WTC11 (cell line): ENCODE results near the gene C20orf141. TPM values are rescaled to one million over a fixed set of nuclear protein-coding genes. Genes with fewer than 3 reads are reported as not detected.
A peak's percentile ranks its signal among the peaks of the same experiment; 100 is the strongest.

Experiments
- ATAC-seq: fragments of 200-7000 bp; cut with Tn5 transposase; 2 replicates; pipeline ENCODE4 v1.10.0; 2021; ENCODE audit warnings: mild to moderate bottlenecking, moderate library complexity
- CTCF ChIA-PET: fragments of 300-600 bp; sonication (Branson Sonifier 250); formaldehyde crosslinking; loops from one replicate; lab custom pipeline; 2021; ENCODE audit warnings: antibody characterized with exemption; lab: Charles Lee
- POLR2A ChIA-PET: fragments of 350-600 bp; sonication (Branson Sonifier 250); formaldehyde crosslinking; loops from one replicate; lab custom pipeline; 2021; ENCODE audit warnings: antibody characterized with exemption; lab: Charles Lee
- DNase-seq: peaks from one replicate; pipeline ENCODE4 v3.0.0; 2021; ENCODE audit warnings: low spot score
- H3K27ac Mint-ChIP-seq: 2 replicates; pipeline ENCODE4 v1.8.0; 2021; ENCODE audit warnings: mixed read lengths
- H3K27me3 Mint-ChIP-seq: 2 replicates; pipeline ENCODE4 v1.8.0; 2021; ENCODE audit warnings: low read depth, mild to moderate bottlenecking, moderate library complexity, mixed read lengths
- H3K36me3 Mint-ChIP-seq: 2 replicates; pipeline ENCODE4 v1.8.0; 2021; ENCODE audit warnings: mixed read lengths
- H3K4me1 Mint-ChIP-seq: 2 replicates; pipeline ENCODE4 v1.8.0; 2022; ENCODE audit warnings: mixed read lengths
- H3K4me3 Mint-ChIP-seq: 2 replicates; pipeline ENCODE4 v1.8.0; 2021; ENCODE audit warnings: mild to moderate bottlenecking, moderate library complexity, mixed read lengths
- H3K9me3 Mint-ChIP-seq: 2 replicates; pipeline ENCODE4 v1.8.0; 2021; ENCODE audit warnings: mixed read lengths
- ESRRA ChIP-seq: sonication (generic); formaldehyde crosslinking; IDR thresholded peaks from 2 replicates; pipeline ENCODE4 v1.8.1; 2022; ENCODE audit warnings: mild to moderate bottlenecking, missing genetic modification reagents, borderline replicate concordance
- ETV6 ChIP-seq: sonication (generic); formaldehyde crosslinking; IDR thresholded peaks from 2 replicates; pipeline ENCODE4 v1.8.1; 2022; ENCODE audit warnings: mild to moderate bottlenecking, missing genetic modification reagents
- FOXJ3 ChIP-seq: sonication (generic); formaldehyde crosslinking; IDR thresholded peaks from 2 replicates; pipeline ENCODE4 v1.9.0; 2021; ENCODE audit warnings: missing genetic modification reagents, mild to moderate bottlenecking, borderline replicate concordance
- IRF2 ChIP-seq: sonication (generic); formaldehyde crosslinking; IDR thresholded peaks from 2 replicates; pipeline ENCODE4 v1.8.0; 2022; ENCODE audit warnings: low read depth, missing genetic modification reagents, borderline replicate concordance
- JAZF1 ChIP-seq: fragments of 250-450 bp; sonication (Bioruptor Pico); IDR thresholded peaks from 2 replicates; pipeline ENCODE4 v1.9.0; 2021; ENCODE audit warnings: moderate library complexity, mild to moderate bottlenecking, inconsistent platforms
- MAX ChIP-seq: sonication (generic); formaldehyde crosslinking; IDR thresholded peaks from 2 replicates; pipeline ENCODE4 v1.8.0; 2022; ENCODE audit warnings: mild to moderate bottlenecking, missing genetic modification reagents
- NFE2L1 ChIP-seq: sonication (generic); formaldehyde crosslinking; IDR thresholded peaks from 2 replicates; pipeline ENCODE4 v1.8.1; 2023; ENCODE audit warnings: missing genetic modification reagents
- NR3C1 ChIP-seq: sonication (generic); formaldehyde crosslinking; conservative IDR thresholded peaks from 2 replicates; pipeline ENCODE4 v1.8.1; 2023; ENCODE audit warnings: low read depth, mild to moderate bottlenecking, missing genetic modification reagents
- PRDM15 ChIP-seq: sonication (generic); formaldehyde crosslinking; IDR thresholded peaks from 2 replicates; pipeline ENCODE4 v1.8.0; 2022; ENCODE audit warnings: missing genetic modification reagents
- RELA ChIP-seq: sonication (generic); formaldehyde crosslinking; IDR thresholded peaks from 2 replicates; pipeline ENCODE4 v1.8.1; 2022; ENCODE audit warnings: missing genetic modification reagents, mild to moderate bottlenecking, borderline replicate concordance
- TP53 ChIP-seq: sonication (generic); formaldehyde crosslinking; IDR thresholded peaks from 2 replicates; pipeline ENCODE4 v1.8.1; 2023; ENCODE audit warnings: mild to moderate bottlenecking, missing genetic modification reagents
- ZBTB43 ChIP-seq: sonication (generic); formaldehyde crosslinking; IDR thresholded peaks from 2 replicates; pipeline ENCODE4 v1.8.1; 2023; ENCODE audit warnings: mild to moderate bottlenecking, missing genetic modification reagents
- ZNF219 ChIP-seq: sonication (generic); formaldehyde crosslinking; IDR thresholded peaks from 2 replicates; pipeline ENCODE4 v1.8.0; 2023; ENCODE audit warnings: missing genetic modification reagents, mild to moderate bottlenecking, borderline replicate concordance
- total RNA-seq: library from RNA; stranded (reverse); gene quantifications from 3 replicates; pipeline ENCODE4 v1.2.3, GENCODE V29; 2021
- TF ChIP-seq, protein P1 (sequence below): sonication (generic); formaldehyde crosslinking; IDR thresholded peaks from 2 replicates; pipeline ENCODE4 v1.8.0; 2023; ENCODE audit warnings: missing genetic modification reagents
- TF ChIP-seq, protein P2 (sequence below): fragments of 200-600 bp; IDR thresholded peaks from 2 replicates; pipeline ENCODE4 v1.8.0; 2022; ENCODE audit warnings: antibody characterized with exemption
- TF ChIP-seq, protein P3 (sequence below): sonication (generic); formaldehyde crosslinking; IDR thresholded peaks from 2 replicates; pipeline ENCODE4 v1.8.0; 2022; ENCODE audit warnings: mild to moderate bottlenecking, missing genetic modification reagents
- TF ChIP-seq, protein P4 (sequence below): fragments of 250-450 bp; sonication (Bioruptor Pico); conservative IDR thresholded peaks from 2 replicates; pipeline ENCODE4 v1.9.0; 2021; ENCODE audit warnings: mild to moderate bottlenecking

The C20orf141 gene
- total RNA-seq, 1 experiment from 2014 or later: not detected

- peak overlapping the region; percentile 65 for H3K4me3 Mint-ChIP-seq
- H3K27me3 Mint-ChIP-seq: peaks cover 56% of the 10 kb centered on the region
- no peaks in the 10 kb centered on the region for H3K36me3 Mint-ChIP-seq
- no peaks in the 10 kb centered on the region for H3K9me3 Mint-ChIP-seq
- DNase-seq: peak; percentile 51
- CTCF ChIA-PET: interaction anchor here (0.7 to 2.6 kb wide), 8 partner anchors 20 to 133 kb away, joined by 3 to 11 read pairs (median 4); partner anchors contain the start of gene CPXM1
- H3K4me1 Mint-ChIP-seq: peaks cover 15% of the 10 kb centered on the region
- POLR2A ChIA-PET: interaction anchor here (1.5 kb wide), 1 partner anchor 12 kb away, joined by 3 read pairs; no protein-coding TSS in a partner anchor
- TF ChIP-seq, protein P1, sequence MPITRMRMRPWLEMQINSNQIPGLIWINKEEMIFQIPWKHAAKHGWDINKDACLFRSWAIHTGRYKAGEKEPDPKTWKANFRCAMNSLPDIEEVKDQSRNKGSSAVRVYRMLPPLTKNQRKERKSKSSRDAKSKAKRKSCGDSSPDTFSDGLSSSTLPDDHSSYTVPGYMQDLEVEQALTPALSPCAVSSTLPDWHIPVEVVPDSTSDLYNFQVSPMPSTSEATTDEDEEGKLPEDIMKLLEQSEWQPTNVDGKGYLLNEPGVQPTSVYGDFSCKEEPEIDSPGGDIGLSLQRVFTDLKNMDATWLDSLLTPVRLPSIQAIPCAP: no peak
- no peak for TF ChIP-seq RELA (CRISPR knock-in tag)
- peak; percentile 62 for TF ChIP-seq MAX
- no peak for TF ChIP-seq ETV6 (CRISPR knock-in tag)
- TF ChIP-seq PRDM15 (CRISPR knock-in tag): peak; percentile 85
- 0 out of 2 replicates have a peak, but pooled peaks have one; percentile 23 for TF ChIP-seq TP53
- TF ChIP-seq ZBTB43 (CRISPR knock-in tag): no peak
- TF ChIP-seq, protein P2, sequence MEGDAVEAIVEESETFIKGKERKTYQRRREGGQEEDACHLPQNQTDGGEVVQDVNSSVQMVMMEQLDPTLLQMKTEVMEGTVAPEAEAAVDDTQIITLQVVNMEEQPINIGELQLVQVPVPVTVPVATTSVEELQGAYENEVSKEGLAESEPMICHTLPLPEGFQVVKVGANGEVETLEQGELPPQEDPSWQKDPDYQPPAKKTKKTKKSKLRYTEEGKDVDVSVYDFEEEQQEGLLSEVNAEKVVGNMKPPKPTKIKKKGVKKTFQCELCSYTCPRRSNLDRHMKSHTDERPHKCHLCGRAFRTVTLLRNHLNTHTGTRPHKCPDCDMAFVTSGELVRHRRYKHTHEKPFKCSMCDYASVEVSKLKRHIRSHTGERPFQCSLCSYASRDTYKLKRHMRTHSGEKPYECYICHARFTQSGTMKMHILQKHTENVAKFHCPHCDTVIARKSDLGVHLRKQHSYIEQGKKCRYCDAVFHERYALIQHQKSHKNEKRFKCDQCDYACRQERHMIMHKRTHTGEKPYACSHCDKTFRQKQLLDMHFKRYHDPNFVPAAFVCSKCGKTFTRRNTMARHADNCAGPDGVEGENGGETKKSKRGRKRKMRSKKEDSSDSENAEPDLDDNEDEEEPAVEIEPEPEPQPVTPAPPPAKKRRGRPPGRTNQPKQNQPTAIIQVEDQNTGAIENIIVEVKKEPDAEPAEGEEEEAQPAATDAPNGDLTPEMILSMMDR: no peak
- no peak for TF ChIP-seq IRF2 (CRISPR knock-in tag)
- no peak for TF ChIP-seq JAZF1 (CRISPR knock-in tag)
- TF ChIP-seq NFE2L1 (CRISPR knock-in tag): no peak
- peak; percentile 65 for ATAC-seq
- H3K27ac Mint-ChIP-seq: no peak overlapping the region
Measured at GRCh38 chr20:2820896-2821869, 6.4 kb downstream of the C20orf141 start.

DNA sequence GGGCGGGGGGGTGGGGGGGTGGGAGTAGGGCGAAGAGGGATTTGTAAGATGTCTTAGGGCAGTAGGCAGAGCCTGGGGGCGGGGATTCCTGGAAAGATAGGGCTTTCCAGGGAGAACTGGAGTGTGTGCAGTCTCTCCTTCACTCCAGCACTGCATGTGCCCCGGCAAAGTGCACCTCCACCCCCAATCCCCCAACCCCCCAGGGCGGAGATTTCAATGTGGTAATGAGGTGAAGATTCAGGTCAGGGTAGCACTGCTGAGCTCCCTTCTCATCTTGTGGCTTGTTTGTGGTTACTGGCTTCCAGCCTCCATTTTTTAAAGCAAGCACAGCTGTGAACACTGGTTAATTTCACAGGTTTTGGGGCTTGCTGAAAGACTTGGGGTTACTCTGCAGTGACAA, 7.3 kb downstream of the C20orf141 start:
- Mint-ChIP-seq H3K27me3 (peaks cover 65% of the 10 kb centered on the region), H3K27ac (no peak overlapping the region)
- TF ChIP-seq ZNF219 (no peak), NR3C1 (CRISPR knock-in tag) (no peak), ESRRA (CRISPR knock-in tag) (no peak), PRDM15 (CRISPR knock-in tag) (no peak), FOXJ3 (CRISPR knock-in tag) (no peak)
- TF ChIP-seq, protein P3, sequence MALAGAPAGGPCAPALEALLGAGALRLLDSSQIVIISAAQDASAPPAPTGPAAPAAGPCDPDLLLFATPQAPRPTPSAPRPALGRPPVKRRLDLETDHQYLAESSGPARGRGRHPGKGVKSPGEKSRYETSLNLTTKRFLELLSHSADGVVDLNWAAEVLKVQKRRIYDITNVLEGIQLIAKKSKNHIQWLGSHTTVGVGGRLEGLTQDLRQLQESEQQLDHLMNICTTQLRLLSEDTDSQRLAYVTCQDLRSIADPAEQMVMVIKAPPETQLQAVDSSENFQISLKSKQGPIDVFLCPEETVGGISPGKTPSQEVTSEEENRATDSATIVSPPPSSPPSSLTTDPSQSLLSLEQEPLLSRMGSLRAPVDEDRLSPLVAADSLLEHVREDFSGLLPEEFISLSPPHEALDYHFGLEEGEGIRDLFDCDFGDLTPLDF (CRISPR knock-in tag): no peak
- TF ChIP-seq, protein P4, sequence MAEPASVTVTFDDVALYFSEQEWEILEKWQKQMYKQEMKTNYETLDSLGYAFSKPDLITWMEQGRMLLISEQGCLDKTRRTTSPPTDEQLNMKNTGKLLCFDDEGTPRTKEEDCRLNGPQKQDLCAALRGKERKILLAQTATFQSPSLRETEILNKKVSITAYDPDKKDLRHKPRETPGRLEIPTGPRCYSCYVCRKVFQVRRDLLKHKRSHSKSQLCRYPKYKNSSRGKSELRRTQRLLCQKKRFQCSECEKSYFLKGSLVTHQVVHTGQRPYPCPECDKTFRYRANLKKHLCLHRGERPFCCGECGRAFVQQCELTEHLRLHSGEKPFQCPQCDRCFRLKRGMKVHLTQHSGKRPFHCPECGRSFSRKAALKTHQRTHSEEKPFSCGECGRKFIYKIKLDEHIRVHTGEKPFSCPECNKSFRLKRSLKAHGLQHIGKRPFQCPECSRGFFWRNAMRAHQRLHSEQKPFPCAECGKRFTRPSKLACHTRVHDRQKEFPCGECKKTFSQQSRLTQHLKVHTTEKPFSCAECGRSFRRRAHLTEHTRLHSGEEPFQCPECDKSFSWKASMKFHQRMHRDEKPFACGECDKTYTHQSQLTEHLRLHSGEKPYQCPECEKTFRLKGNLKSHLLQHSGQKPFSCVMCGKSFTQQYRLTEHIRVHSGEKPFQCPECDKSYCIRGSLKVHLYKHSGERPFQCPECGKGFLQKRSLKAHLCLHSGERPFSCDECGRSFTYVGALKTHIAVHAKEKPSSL (CRISPR knock-in tag): no peak

More for the DNA sequence above, 7.3 kb downstream of the C20orf141 start:
- H3K4me1 Mint-ChIP-seq: peaks cover 15% of the 10 kb centered on the region
- H3K9me3 Mint-ChIP-seq: no peaks in the 10 kb centered on the region
- no peaks in the 10 kb centered on the region for H3K36me3 Mint-ChIP-seq
- CTCF ChIA-PET: interaction anchor here (0.7 to 2.6 kb wide), 7 partner anchors 21 to 134 kb away, joined by 3 to 11 read pairs (median 5); partner anchors contain the start of gene CPXM1
- DNase-seq (no peak), ATAC-seq (no peak)
- POLR2A ChIA-PET: interaction anchor here (1.5 kb wide), 1 partner anchor 12 kb away, joined by 3 read pairs; no protein-coding TSS in a partner anchor
- no peak overlapping the region for H3K4me3 Mint-ChIP-seq
